Fibroblast of lung (primary cell): ENCODE data around the gene POPDC3.

Source experiments
- EZH2 ChIP-seq: IDR thresholded peaks from 2 replicates; pipeline ENCODE4 v1.5.1; 2012; ENCODE audit warnings: low read length, control low read depth, mild to moderate bottlenecking; ENCODE audit errors: missing control alignments
- TF ChIP-seq, protein P1 (sequence below), 2 donors: IDR thresholded peaks in 1 of 2; conservative IDR thresholded peaks in 1 of 2; 1 replicate in 1 of 2; 2 replicates in 1 of 2; pipeline ENCODE4 v1.5.1; 2011 to 2012; ENCODE audit warnings: low read length in 2 of 2, control low read depth in 1 of 2, inconsistent platforms in 1 of 2, low read depth in 1 of 2, mild to moderate bottlenecking in 1 of 2

DNA sequence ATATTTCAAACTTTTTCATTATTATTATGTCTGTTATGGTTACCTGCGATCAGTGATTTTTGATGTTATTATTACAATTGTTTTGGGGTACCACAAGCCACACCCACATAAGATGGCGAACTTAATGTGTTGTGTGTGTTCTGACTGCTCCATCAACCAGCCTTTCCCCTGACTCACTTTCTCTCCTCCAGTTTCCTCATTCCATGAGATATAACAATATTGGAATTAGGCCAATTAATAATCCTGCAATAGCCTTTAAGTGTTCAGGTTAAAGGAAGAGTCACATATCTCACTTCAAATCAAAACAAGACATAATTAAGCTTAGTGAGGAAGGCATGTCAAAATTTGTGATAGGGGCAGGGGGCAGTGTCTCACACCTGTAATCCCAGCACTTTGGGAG lies 16.3 kb upstream of the POPDC3 start:
- TF ChIP-seq, protein P1, sequence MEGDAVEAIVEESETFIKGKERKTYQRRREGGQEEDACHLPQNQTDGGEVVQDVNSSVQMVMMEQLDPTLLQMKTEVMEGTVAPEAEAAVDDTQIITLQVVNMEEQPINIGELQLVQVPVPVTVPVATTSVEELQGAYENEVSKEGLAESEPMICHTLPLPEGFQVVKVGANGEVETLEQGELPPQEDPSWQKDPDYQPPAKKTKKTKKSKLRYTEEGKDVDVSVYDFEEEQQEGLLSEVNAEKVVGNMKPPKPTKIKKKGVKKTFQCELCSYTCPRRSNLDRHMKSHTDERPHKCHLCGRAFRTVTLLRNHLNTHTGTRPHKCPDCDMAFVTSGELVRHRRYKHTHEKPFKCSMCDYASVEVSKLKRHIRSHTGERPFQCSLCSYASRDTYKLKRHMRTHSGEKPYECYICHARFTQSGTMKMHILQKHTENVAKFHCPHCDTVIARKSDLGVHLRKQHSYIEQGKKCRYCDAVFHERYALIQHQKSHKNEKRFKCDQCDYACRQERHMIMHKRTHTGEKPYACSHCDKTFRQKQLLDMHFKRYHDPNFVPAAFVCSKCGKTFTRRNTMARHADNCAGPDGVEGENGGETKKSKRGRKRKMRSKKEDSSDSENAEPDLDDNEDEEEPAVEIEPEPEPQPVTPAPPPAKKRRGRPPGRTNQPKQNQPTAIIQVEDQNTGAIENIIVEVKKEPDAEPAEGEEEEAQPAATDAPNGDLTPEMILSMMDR (conservative IDR thresholded peaks at IDR 0.05 in 1 of 2, IDR thresholded peaks at IDR 0.05 in 1 of 2; ENCODE audit: low read depth in 1 of 2, low read length in 2 of 2), result no peak
- no peak for TF ChIP-seq EZH2
